Muscle of leg (tissue), 11 donors: ENCODE measurements around the gene CNTLN. TPM values are rescaled to one million over a fixed set of nuclear protein-coding genes. Genes with fewer than 3 reads are reported as not detected.
"Not testable (repeated sequence)": the region's sequence is repeated elsewhere in the genome, so short reads cannot be mapped to it uniquely, and the experiment has no call there.

Source experiments
- DNase-seq: peaks from one replicate; pipeline ENCODE4 v3.0.0; 2013
- H3K27ac ChIP-seq: one replicate; pipeline ENCODE4 v1.5.1; 2013; ENCODE audit warnings: mild to moderate bottlenecking, low read length, control low read depth
- H3K27me3 ChIP-seq: one replicate; pipeline ENCODE4 v1.6.1; 2013; ENCODE audit warnings: low read length; ENCODE audit not compliant: control insufficient read depth, insufficient read depth
- H3K36me3 ChIP-seq: one replicate; pipeline ENCODE4 v1.6.1; 2013; ENCODE audit warnings: low read length; ENCODE audit not compliant: control insufficient read depth, insufficient read depth
- H3K4me1 ChIP-seq: one replicate; pipeline ENCODE4 v1.6.1; 2013; ENCODE audit warnings: low read length; ENCODE audit not compliant: control insufficient read depth, insufficient read depth
- H3K4me3 ChIP-seq: one replicate; pipeline ENCODE4 v1.5.1; 2013; ENCODE audit warnings: low read length, control low read depth
- H3K9me3 ChIP-seq: replicated peaks from 2 replicates; pipeline ENCODE4 v1.6.1; 2013; ENCODE audit warnings: low read depth, low read length; ENCODE audit not compliant: control insufficient read depth
- WGBS: methylation state at CpG from one replicate; pipeline ENCODE4 v1.1.5; 2013; ENCODE audit warnings: missing lambda C conversion rate; ENCODE audit not compliant: insufficient coverage; 5-methylcytosine and 5-hydroxymethylcytosine counted together
- polyA plus RNA-seq, 8 donors: library from polyadenylated mRNA; unstranded; fragments of 120-200 nt; gene quantifications; one replicate each; pipeline versions ENCODE4 v1.2.1 to v1.2.3, GENCODE V29; 2013; ENCODE audit warnings: inconsistent platforms in 1 of 8, low replicate concordance in 1 of 8; ENCODE audit not compliant: insufficient read length in 8 of 8, insufficient read depth in 1 of 8
- total RNA-seq: library from RNA; stranded (reverse); fragments of 120-200 nt; gene quantifications from one replicate; pipeline ENCODE4 v1.2.4, GENCODE V29; 2013

Gene CNTLN
- total and polyA plus RNA-seq, 9 donors = 7.2 to 13.7 (median 9.4) TPM

GRCh38 chr9:17332115-17332514 is 197.3 kb downstream of the CNTLN start:
- no CpG with 5 or more reads among the region's 3 CpGs for WGBS
- no peaks in the 10 kb centered on the region for H3K4me1 ChIP-seq
- no peak overlapping the region for H3K27ac ChIP-seq
- no peaks in the 10 kb centered on the region for H3K36me3 ChIP-seq
- H3K27me3 ChIP-seq = no peaks in the 10 kb centered on the region
- no peaks in the 10 kb centered on the region for H3K9me3 ChIP-seq
- no peak overlapping the region for H3K4me3 ChIP-seq
- DNase-seq = no peak

GRCh38 chr9:17339156-17339555 is 204.3 kb downstream of the CNTLN start:
- Histone ChIP-seq H3K27me3 (no peaks in the 10 kb centered on the region), H3K4me1 (no peaks in the 10 kb centered on the region), H3K27ac (no peak overlapping the region), H3K9me3 (no peaks in the 10 kb centered on the region), H3K4me3 (no peak overlapping the region), H3K36me3 (no peaks in the 10 kb centered on the region)
- DNase-seq = no peak

GRCh38 chr9:17342696-17343095 is 207.9 kb downstream of the CNTLN start:
- WGBS = 100% methylated on average over 2 of the region's 4 CpGs
- DNase-seq = peak; percentile 16
- Histone ChIP-seq H3K36me3 (peaks cover 5% of the 10 kb centered on the region), H3K4me3 (no peak overlapping the region), H3K9me3 (no peaks in the 10 kb centered on the region), H3K27me3 (no peaks in the 10 kb centered on the region), H3K27ac (no peak overlapping the region), H3K4me1 (no peaks in the 10 kb centered on the region)

GRCh38 chr9:17349831-17350230 is 215.0 kb downstream of the CNTLN start:
- peaks cover 5% of the 10 kb centered on the region for H3K36me3 ChIP-seq
- H3K4me1 ChIP-seq = no peaks in the 10 kb centered on the region
- no peaks in the 10 kb centered on the region for H3K27me3 ChIP-seq
- no peak overlapping the region for H3K4me3 ChIP-seq
- no peaks in the 10 kb centered on the region for H3K9me3 ChIP-seq
- no peak for DNase-seq
- no peak overlapping the region for H3K27ac ChIP-seq

GRCh38 chr9:17354006-17354405 is 219.2 kb downstream of the CNTLN start:
- 97% methylated on average over 21 of the region's 25 CpGs for WGBS
- not testable (repeated sequence) for DNase-seq

GRCh38 chr9:17361378-17361777 is 226.5 kb downstream of the CNTLN start:
- WGBS = 0% methylated on average over 1 of the region's 2 CpGs

More at GRCh38 chr9:17354006-17354405, 219.2 kb downstream of the CNTLN start:
- H3K27me3 ChIP-seq, H3K4me1 ChIP-seq, H3K4me3 ChIP-seq, H3K27ac ChIP-seq, H3K36me3 ChIP-seq, H3K9me3 ChIP-seq: not testable (repeated sequence)

GRCh38 chr9:17367035-17367434 is 232.2 kb downstream of the CNTLN start:
- Histone ChIP-seq H3K27ac (no peak overlapping the region), H3K36me3 (peaks cover 13% of the 10 kb centered on the region), H3K27me3 (no peaks in the 10 kb centered on the region), H3K4me1 (no peaks in the 10 kb centered on the region), H3K9me3 (no peaks in the 10 kb centered on the region), H3K4me3 (no peak overlapping the region)
- 100% methylated on average over 2 of the region's 2 CpGs for WGBS
- no peak for DNase-seq

More at GRCh38 chr9:17361378-17361777, 226.5 kb downstream of the CNTLN start:
- Histone ChIP-seq H3K4me3 (no peak overlapping the region), H3K9me3 (no peaks in the 10 kb centered on the region), H3K27me3 (no peaks in the 10 kb centered on the region), H3K27ac (no peak overlapping the region), H3K4me1 (no peaks in the 10 kb centered on the region), H3K36me3 (no peaks in the 10 kb centered on the region)
- no peak for DNase-seq

- DNase-seq = no peak
- Histone ChIP-seq H3K27me3 (no peaks in the 10 kb centered on the region), H3K9me3 (no peaks in the 10 kb centered on the region), H3K4me3 (no peak overlapping the region), H3K4me1 (no peaks in the 10 kb centered on the region), H3K36me3 (peaks cover 7% of the 10 kb centered on the region), H3K27ac (no peak overlapping the region)
- 95% methylated on average over 2 of the region's 5 CpGs for WGBS
These were observed 245.5 kb downstream of the CNTLN start for GRCh38 chr9:17380126-17380861.

- Histone ChIP-seq H3K4me1 (no peaks in the 10 kb centered on the region), H3K36me3 (peaks cover 3% of the 10 kb centered on the region), H3K9me3 (no peaks in the 10 kb centered on the region), H3K4me3 (no peak overlapping the region), H3K27ac (no peak overlapping the region), H3K27me3 (no peaks in the 10 kb centered on the region)
- no peak for DNase-seq
These were observed 252.7 kb downstream of the CNTLN start for GRCh38 chr9:17387565-17387964.

GRCh38 chr9:17389026-17389425 is 254.2 kb downstream of the CNTLN start:
- no peaks in the 10 kb centered on the region for H3K27me3 ChIP-seq
- no peaks in the 10 kb centered on the region for H3K9me3 ChIP-seq
- WGBS = no CpG with 5 or more reads among the region's 1 CpG
- no peak for DNase-seq
- no peak overlapping the region for H3K4me3 ChIP-seq
- no peaks in the 10 kb centered on the region for H3K36me3 ChIP-seq
- H3K27ac ChIP-seq = no peak overlapping the region
- H3K4me1 ChIP-seq = no peaks in the 10 kb centered on the region
